M059J (cell line): ENCODE results near the gene TIAL1. TPM values are rescaled to one million over a fixed set of nuclear protein-coding genes. Genes with fewer than 3 reads are reported as not detected.
A peak's percentile ranks its signal among the peaks of the same experiment; 100 is the strongest.
"Not testable (repeated sequence)": the region's sequence is repeated elsewhere in the genome, so short reads cannot be mapped to it uniquely, and the experiment has no call there.

ENCODE experiments used
- DNase-seq: peaks from one replicate; pipeline ENCODE4 v3.0.0-alpha.2; 2012; ENCODE audit warnings: low read depth
- total RNA-seq: library from RNA; depleted of rRNA; stranded (reverse); fragments of >200 nt; shearing (Covaris generic); gene quantifications from 2 replicates; pipeline ENCODE4 v1.2.3, GENCODE V29; 2014; rRNA removed

TIAL1 gene
- total RNA-seq = 45.9 and 47.6 TPM in 2 replicates

- peak; percentile 99 for DNase-seq
These were observed at the start of gene TIAL1 for GRCh38 chr10:119596537-119597404. Gene TIAL1 (minus strand): TSS chr10:119596964. CDS start chr10:119596465, 499 bp downstream.

- no peak for DNase-seq
These were observed 48.2 kb upstream of the TIAL1 start for GRCh38 chr10:119644994-119645393.

GRCh38 chr10:119644205-119644814 is 47.5 kb upstream of the TIAL1 start:
- DNase-seq = no peak

- DNase-seq = peak; percentile 64
These were observed 46.8 kb upstream of the TIAL1 start for GRCh38 chr10:119643306-119644204.

GRCh38 chr10:119642556-119643111 is 45.9 kb upstream of the TIAL1 start:
- DNase-seq = peak; percentile 54

GRCh38 chr10:119640875-119641526 is 44.2 kb upstream of the TIAL1 start:
- no peak for DNase-seq

GRCh38 chr10:119640384-119640783 is 43.6 kb upstream of the TIAL1 start:
- DNase-seq = no peak

- DNase-seq = no peak
These were observed 42.2 kb upstream of the TIAL1 start for GRCh38 chr10:119638982-119639381.

GRCh38 chr10:119637631-119638030 is 40.9 kb upstream of the TIAL1 start:
- no peak for DNase-seq

- no peak for DNase-seq
These were observed 37.4 kb upstream of the TIAL1 start for GRCh38 chr10:119634219-119634544.

GRCh38 chr10:119633538-119634218 is 36.9 kb upstream of the TIAL1 start:
- no peak for DNase-seq

- DNase-seq = no peak
These were observed 33.5 kb upstream of the TIAL1 start for GRCh38 chr10:119630300-119630699.

- no peak for DNase-seq
These were observed 29.0 kb upstream of the TIAL1 start for GRCh38 chr10:119625570-119626280.

GRCh38 chr10:119621078-119621384 is 24.3 kb upstream of the TIAL1 start:
- DNase-seq = no peak

GRCh38 chr10:119620241-119621077 is 23.7 kb upstream of the TIAL1 start:
- DNase-seq = peak; percentile 24

- DNase-seq = not testable (repeated sequence)
These were observed 23.0 kb upstream of the TIAL1 start for GRCh38 chr10:119619811-119620210.

- no peak for DNase-seq
These were observed 22.5 kb upstream of the TIAL1 start for GRCh38 chr10:119619215-119619614.

GRCh38 chr10:119616882-119617570 is 20.3 kb upstream of the TIAL1 start:
- DNase-seq = no peak

GRCh38 chr10:119614686-119615085 is 17.9 kb upstream of the TIAL1 start:
- DNase-seq = no peak
